COR-L47 (cell line): ENCODE data around the gene AGRN.
"Not testable (repeated sequence)": the region's sequence is repeated elsewhere in the genome, so short reads cannot be mapped to it uniquely, and the experiment has no call there.

Experiments
- DNase-seq: peaks from one replicate; lab custom pipeline; 2025; lab: John Stamatoyannopoulos, UW

Gene AGRN

GRCh38 chr1:1020000-1020404 lies at the start of gene AGRN:
Gene AGRN (plus strand): TSS chr1:1020120. CDS start chr1:1020173, 53 bp downstream.
- DNase-seq, result no peak

GRCh38 chr1:970242-970972 lies 49.5 kb upstream of the AGRN start:
- no peak for DNase-seq

- no peak for DNase-seq
These were observed 48.8 kb upstream of the AGRN start for GRCh38 chr1:970973-971730.

- DNase-seq, result no peak
These were observed 48.0 kb upstream of the AGRN start for GRCh38 chr1:971751-972506.

- no peak for DNase-seq
These were observed 47.0 kb upstream of the AGRN start for GRCh38 chr1:972726-973458.

- DNase-seq, result no peak
These were observed 46.2 kb upstream of the AGRN start for GRCh38 chr1:973459-974292.

GRCh38 chr1:974293-974640 lies 45.7 kb upstream of the AGRN start:
- DNase-seq, result no peak

GRCh38 chr1:974687-975328 lies 45.1 kb upstream of the AGRN start:
- DNase-seq, result no peak

GRCh38 chr1:975365-975764 lies 44.6 kb upstream of the AGRN start:
- DNase-seq, result no peak

GRCh38 chr1:975896-976683 lies 43.8 kb upstream of the AGRN start:
- DNase-seq, result peak; percentile 65

- not testable (repeated sequence) for DNase-seq
These were observed 43.1 kb upstream of the AGRN start for GRCh38 chr1:976791-977190.

- DNase-seq, result no peak
These were observed 41.7 kb upstream of the AGRN start for GRCh38 chr1:978069-978834.

GRCh38 chr1:978835-979743 lies 40.8 kb upstream of the AGRN start:
- DNase-seq, result no peak

GRCh38 chr1:979744-980072 lies 40.2 kb upstream of the AGRN start:
- DNase-seq, result no peak

- no peak for DNase-seq
These were observed 39.8 kb upstream of the AGRN start for GRCh38 chr1:980137-980571.

- no peak for DNase-seq
These were observed 39.1 kb upstream of the AGRN start for GRCh38 chr1:980602-981395.

- no peak for DNase-seq
These were observed 38.4 kb upstream of the AGRN start for GRCh38 chr1:981491-981954.
